GM06990 (cell line): Measurements from ENCODE around the gene KIF2A.

ENCODE experiments used
- DNase-seq: peaks from one replicate; pipeline ENCODE4 v3.0.0-alpha.2; 2011; ENCODE audit not compliant: insufficient read length; ENCODE audit errors: extremely low read depth
- H3K27me3 ChIP-seq: replicated peaks from 2 replicates; pipeline ENCODE4 v1.6.0; 2011; ENCODE audit warnings: low read length; ENCODE audit not compliant: control insufficient read depth, insufficient read depth
- H3K36me3 ChIP-seq: 2 replicates; pipeline ENCODE4 v1.5.1; 2011; ENCODE audit warnings: low read length; ENCODE audit not compliant: control insufficient read depth, insufficient read depth
- H3K4me3 ChIP-seq: replicated peaks from 2 replicates; pipeline ENCODE4 v1.5.1; 2011; ENCODE audit warnings: low read depth, mild to moderate bottlenecking, control low read depth, low read length
- CTCF ChIP-seq: IDR thresholded peaks from 2 replicates; pipeline ENCODE4 v1.5.1; 2011; ENCODE audit warnings: low read length, control low read depth, mild to moderate bottlenecking, inconsistent platforms; ENCODE audit not compliant: insufficient read depth, poor library complexity, severe bottlenecking

The KIF2A gene

GRCh38 chr5:62265648-62266112, 40.3 kb upstream of the KIF2A start:
- TF ChIP-seq CTCF, result no peak
- no peaks in the 10 kb centered on the region for H3K27me3 ChIP-seq
- no peak overlapping the region for H3K4me3 ChIP-seq
- no peak for DNase-seq
- no peaks in the 10 kb centered on the region for H3K36me3 ChIP-seq

GRCh38 chr5:62266573-62266972, 39.4 kb upstream of the KIF2A start:
- no peaks in the 10 kb centered on the region for H3K36me3 ChIP-seq
- no peaks in the 10 kb centered on the region for H3K27me3 ChIP-seq
- no peak for DNase-seq
- H3K4me3 ChIP-seq, result no peak overlapping the region
- TF ChIP-seq CTCF, result no peak

GRCh38 chr5:62268234-62268633, 37.8 kb upstream of the KIF2A start:
- no peak for DNase-seq
- H3K27me3 ChIP-seq, result no peaks in the 10 kb centered on the region
- TF ChIP-seq CTCF, result no peak

GRCh38 chr5:62268792-62269191, 37.2 kb upstream of the KIF2A start:
- H3K4me3 ChIP-seq, result no peak overlapping the region
- no peaks in the 10 kb centered on the region for H3K36me3 ChIP-seq
- H3K27me3 ChIP-seq, result no peaks in the 10 kb centered on the region
- TF ChIP-seq CTCF, result no peak
- DNase-seq, result no peak

More at GRCh38 chr5:62268234-62268633, 37.8 kb upstream of the KIF2A start:
- Histone ChIP-seq H3K36me3 (no peaks in the 10 kb centered on the region), H3K4me3 (no peak overlapping the region)

- no peak for TF ChIP-seq CTCF
- Histone ChIP-seq H3K4me3 (no peak overlapping the region), H3K27me3 (no peaks in the 10 kb centered on the region), H3K36me3 (no peaks in the 10 kb centered on the region)
- DNase-seq, result no peak
These were observed 34.6 kb upstream of the KIF2A start for GRCh38 chr5:62271370-62271769.

- H3K36me3 ChIP-seq, result no peaks in the 10 kb centered on the region
- no peak for DNase-seq
- no peak for TF ChIP-seq CTCF
These were observed 34.1 kb upstream of the KIF2A start for GRCh38 chr5:62271870-62272269.

More at GRCh38 chr5:62271870-62272269, 34.1 kb upstream of the KIF2A start:
- Histone ChIP-seq H3K27me3 (no peaks in the 10 kb centered on the region), H3K4me3 (no peak overlapping the region)
